PFSK-1 (cell line): Measurements from ENCODE around the gene TLK1.

Experiments used
- FOXP2 ChIP-seq: optimal IDR thresholded peaks from 2 replicates; pipeline ENCODE3; 2011; ENCODE audit warnings: borderline replicate concordance, control low read depth, inconsistent platforms; ENCODE audit not compliant: insufficient read depth; ENCODE audit errors: extremely low read length, extremely low read depth
- POLR2AphosphoS5 ChIP-seq: IDR thresholded peaks from 2 replicates; pipeline ENCODE4 v1.6.1; 2012; ENCODE audit warnings: low read depth, mild to moderate bottlenecking, control low read depth, low read length, moderate library complexity
- SIN3A ChIP-seq: IDR thresholded peaks from 2 replicates; pipeline ENCODE4 v1.6.1; 2012; ENCODE audit warnings: mild to moderate bottlenecking, low read length, moderate library complexity, borderline replicate concordance; ENCODE audit not compliant: insufficient read depth
- TAF1 ChIP-seq: IDR thresholded peaks from 2 replicates; pipeline ENCODE4 v1.6.1; 2012; ENCODE audit warnings: low read length, control low read depth, borderline replicate concordance; ENCODE audit not compliant: insufficient read depth
- TF ChIP-seq, protein P1 (sequence below), 2 experiments: IDR thresholded peaks; 2 replicates each; pipeline versions ENCODE4 v1.6.1 to v1.8.0; 2011 to 2012; ENCODE audit warnings: low read depth in 2 of 2, low read length in 2 of 2, control low read depth in 1 of 2, inconsistent platforms in 1 of 2, mild to moderate bottlenecking in 1 of 2, moderate library complexity in 1 of 2; ENCODE audit not compliant: insufficient read depth in 1 of 2

The TLK1 gene

DNA sequence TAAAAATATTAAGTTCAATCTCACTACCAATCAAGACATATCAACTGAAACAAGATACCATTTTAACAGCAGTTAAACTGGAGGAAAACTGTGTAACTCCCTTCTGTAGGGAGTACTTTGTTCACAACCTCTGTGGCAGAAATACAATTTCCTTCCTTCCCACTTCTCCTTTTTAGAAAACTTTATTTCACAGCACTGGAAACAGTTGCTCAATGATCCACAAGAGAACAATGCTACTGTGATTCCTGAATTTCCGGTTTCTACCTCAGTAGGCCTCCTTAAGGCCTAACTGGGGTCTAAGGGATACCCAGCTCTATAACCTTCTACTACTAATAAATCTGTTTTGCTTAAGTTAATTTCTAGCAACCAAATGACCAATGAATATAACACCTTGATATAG, 14.1 kb downstream of the TLK1 start:
- TF ChIP-seq SIN3A = no peak
- TF ChIP-seq TAF1 = no peak
- TF ChIP-seq, protein P1, sequence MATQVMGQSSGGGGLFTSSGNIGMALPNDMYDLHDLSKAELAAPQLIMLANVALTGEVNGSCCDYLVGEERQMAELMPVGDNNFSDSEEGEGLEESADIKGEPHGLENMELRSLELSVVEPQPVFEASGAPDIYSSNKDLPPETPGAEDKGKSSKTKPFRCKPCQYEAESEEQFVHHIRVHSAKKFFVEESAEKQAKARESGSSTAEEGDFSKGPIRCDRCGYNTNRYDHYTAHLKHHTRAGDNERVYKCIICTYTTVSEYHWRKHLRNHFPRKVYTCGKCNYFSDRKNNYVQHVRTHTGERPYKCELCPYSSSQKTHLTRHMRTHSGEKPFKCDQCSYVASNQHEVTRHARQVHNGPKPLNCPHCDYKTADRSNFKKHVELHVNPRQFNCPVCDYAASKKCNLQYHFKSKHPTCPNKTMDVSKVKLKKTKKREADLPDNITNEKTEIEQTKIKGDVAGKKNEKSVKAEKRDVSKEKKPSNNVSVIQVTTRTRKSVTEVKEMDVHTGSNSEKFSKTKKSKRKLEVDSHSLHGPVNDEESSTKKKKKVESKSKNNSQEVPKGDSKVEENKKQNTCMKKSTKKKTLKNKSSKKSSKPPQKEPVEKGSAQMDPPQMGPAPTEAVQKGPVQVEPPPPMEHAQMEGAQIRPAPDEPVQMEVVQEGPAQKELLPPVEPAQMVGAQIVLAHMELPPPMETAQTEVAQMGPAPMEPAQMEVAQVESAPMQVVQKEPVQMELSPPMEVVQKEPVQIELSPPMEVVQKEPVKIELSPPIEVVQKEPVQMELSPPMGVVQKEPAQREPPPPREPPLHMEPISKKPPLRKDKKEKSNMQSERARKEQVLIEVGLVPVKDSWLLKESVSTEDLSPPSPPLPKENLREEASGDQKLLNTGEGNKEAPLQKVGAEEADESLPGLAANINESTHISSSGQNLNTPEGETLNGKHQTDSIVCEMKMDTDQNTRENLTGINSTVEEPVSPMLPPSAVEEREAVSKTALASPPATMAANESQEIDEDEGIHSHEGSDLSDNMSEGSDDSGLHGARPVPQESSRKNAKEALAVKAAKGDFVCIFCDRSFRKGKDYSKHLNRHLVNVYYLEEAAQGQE (IDR thresholded peaks at IDR 0.05; ENCODE audit: insufficient read depth in 1 of 2, low read depth in 2 of 2, low read length in 2 of 2) = no peak
- TF ChIP-seq FOXP2 = no peak
- no peak for TF ChIP-seq POLR2AphosphoS5

DNA sequence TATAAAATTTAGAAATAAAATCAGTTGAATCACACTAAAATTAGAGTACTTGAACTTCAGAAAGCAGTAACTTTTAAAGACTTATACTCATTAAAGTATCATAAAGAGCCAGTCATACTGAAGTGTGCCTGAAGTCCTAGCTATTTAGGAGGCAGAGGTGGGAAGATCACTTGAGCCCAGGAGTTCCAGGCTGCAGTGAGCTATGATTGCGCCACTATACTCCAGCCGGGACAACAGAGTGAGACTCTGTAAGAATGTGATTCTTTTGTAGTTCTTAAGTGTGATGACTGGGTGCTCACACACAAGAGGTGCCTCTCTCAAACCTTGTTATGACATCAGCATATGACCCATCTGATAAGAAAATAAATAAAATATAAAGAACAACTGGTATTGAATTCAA, 14.6 kb downstream of the TLK1 start:
- TF ChIP-seq SIN3A = no peak
- no peak for TF ChIP-seq FOXP2
- no peak for TF ChIP-seq TAF1
- no peak for TF ChIP-seq POLR2AphosphoS5
- TF ChIP-seq, protein P1 (IDR thresholded peaks at IDR 0.05; ENCODE audit: insufficient read depth in 1 of 2, low read depth in 2 of 2, low read length in 2 of 2) = no peak

DNA sequence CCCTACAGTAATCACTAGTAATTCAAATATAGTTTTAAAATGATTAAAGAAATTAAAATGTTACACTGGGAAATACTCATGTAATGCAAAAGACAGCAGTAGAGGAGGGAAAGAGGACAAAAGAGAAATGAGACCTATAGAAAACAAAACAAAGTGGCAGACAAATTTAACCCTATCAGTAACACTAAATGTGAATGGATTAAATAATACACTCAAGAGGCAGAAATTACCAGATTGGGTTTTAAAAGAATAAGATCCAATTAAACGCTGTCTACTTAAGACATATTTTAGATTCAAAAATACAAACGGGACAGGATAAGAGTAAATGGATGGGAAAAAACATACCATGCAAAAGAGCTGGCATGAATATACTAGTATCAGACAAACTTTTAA, 17.0 kb downstream of the TLK1 start:
- TF ChIP-seq FOXP2 (no peak), POLR2AphosphoS5 (no peak), SIN3A (no peak), TAF1 (no peak)
- TF ChIP-seq, protein P1 (IDR thresholded peaks at IDR 0.05; ENCODE audit: insufficient read depth in 1 of 2, low read depth in 2 of 2, low read length in 2 of 2) = no peak

DNA sequence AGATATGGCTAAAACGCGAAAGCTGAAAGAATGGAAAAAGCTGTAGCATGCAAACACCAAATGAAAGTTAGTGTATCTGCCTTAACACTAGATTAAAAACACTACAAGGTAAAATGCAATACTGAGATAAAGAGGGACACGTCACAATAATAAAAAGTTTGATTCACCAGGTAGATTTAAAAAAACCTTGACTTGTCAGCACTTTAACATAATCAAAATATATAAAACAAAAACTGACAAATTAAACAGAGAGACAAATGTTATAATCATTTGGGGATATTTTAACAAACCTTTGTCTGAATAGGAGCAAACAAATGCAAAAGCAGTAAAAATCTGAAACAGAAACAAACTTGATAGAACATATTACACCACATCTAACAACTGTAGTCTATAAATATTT, 18.3 kb downstream of the TLK1 start:
- TF ChIP-seq POLR2AphosphoS5 (no peak), TAF1 (no peak), FOXP2 (no peak), SIN3A (no peak)
- TF ChIP-seq, protein P1 (IDR thresholded peaks at IDR 0.05; ENCODE audit: insufficient read depth in 1 of 2, low read depth in 2 of 2, low read length in 2 of 2) = no peak

DNA sequence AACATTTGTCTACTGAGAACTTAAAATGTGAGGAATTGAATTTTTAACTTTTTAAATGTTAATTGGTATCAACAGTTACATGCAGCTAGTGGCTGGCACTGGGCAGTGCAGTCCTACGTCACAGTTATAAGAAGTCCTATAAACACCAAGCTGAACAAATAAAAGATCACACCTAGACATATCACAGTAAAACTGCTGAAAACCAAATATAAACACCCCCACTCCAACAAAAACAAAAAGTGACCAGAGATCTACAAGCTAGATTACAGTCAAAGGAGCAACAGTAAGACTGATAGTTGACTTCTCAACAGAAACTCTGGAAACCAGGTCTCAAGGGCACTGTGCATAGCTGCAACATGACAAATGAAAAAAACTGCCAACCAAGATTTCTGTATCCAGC, 19.4 kb downstream of the TLK1 start:
- no peak for TF ChIP-seq FOXP2
- no peak for TF ChIP-seq TAF1
